K562 (cell line): ENCODE results near the gene SLC29A2. TPM values are rescaled to one million over a fixed set of nuclear protein-coding genes. Genes with fewer than 3 reads are reported as not detected.

ENCODE experiments used
- POLR3A ChIP-seq: IDR thresholded peaks from 2 replicates; pipeline ENCODE4 v1.6.1; 2011; ENCODE audit warnings: borderline replicate concordance, mild to moderate bottlenecking, moderate library complexity; ENCODE audit not compliant: insufficient read length, insufficient read depth; ENCODE audit errors: extremely low read depth
- RBM39 ChIP-seq: fragments of 200-400 bp; formaldehyde crosslinking; optimal IDR thresholded peaks from 2 replicates; pipeline ENCODE3; 2018; ENCODE audit warnings: low read depth, low read length
- SIN3A ChIP-seq, 2 experiments: fragments of 150-350 bp in 1 of 2; IDR thresholded peaks; 2 replicates each; pipeline ENCODE4 v1.6.1; 2011 to 2016; ENCODE audit warnings: borderline replicate concordance in 2 of 2, low read depth in 2 of 2, low read length in 2 of 2, mild to moderate bottlenecking in 2 of 2, moderate library complexity in 2 of 2; ENCODE audit not compliant: control insufficient read depth in 1 of 2
- STAG1 ChIP-seq: sonication (generic); formaldehyde crosslinking; IDR thresholded peaks from 2 replicates; pipeline ENCODE4 v1.5.0; 2020; ENCODE audit warnings: missing genetic modification reagents, borderline replicate concordance
- ZNF197 ChIP-seq: fragments of 200-800 bp; sonication (Bioruptor generic); IDR thresholded peaks from 2 replicates; pipeline ENCODE4 v1.6.1; 2016; ENCODE audit warnings: low read depth, missing genetic modification characterization, missing compliant biosample characterization
- ZNF217 ChIP-seq: sonication (generic); formaldehyde crosslinking; IDR thresholded peaks from 2 replicates; pipeline ENCODE4 v1.8.0; 2022; ENCODE audit warnings: mild to moderate bottlenecking, missing genetic modification reagents
- ZNF695 ChIP-seq: fragments of 450-650 bp; formaldehyde crosslinking; IDR thresholded peaks from 2 replicates; pipeline ENCODE4 v1.4.0; 2020; ENCODE audit warnings: mild to moderate bottlenecking, moderate library complexity
- ZNF76 ChIP-seq: fragments of 250-450 bp; sonication (Bioruptor Pico); IDR thresholded peaks from 2 replicates; pipeline ENCODE4 v1.4.0; 2020; ENCODE audit warnings: mild to moderate bottlenecking, moderate library complexity, borderline replicate concordance
- polyA plus RNA-seq, 8 experiments: library from polyadenylated mRNA; depleted of rRNA in 4 of 8; stranded (reverse) in 5 of 8; unstranded in 3 of 8; fragments of >200 nt; fragmentation: Nextera tagmentation in 2 of 8; fragmentation: Illumina TruSeq in 1 of 8; extraction: Ambion mirVana in 2 of 8; extraction: Trizol in 1 of 8; gene quantifications; 2 replicates each; pipeline versions ENCODE4 v1.2.1 to v1.2.3, GENCODE V29; 2011 to 2014; ENCODE audit warnings: inconsistent platforms in 1 of 8, missing spikeins in 1 of 8
- total RNA-seq, 7 experiments: library from RNA; depleted of rRNA in 6 of 7; stranded (reverse); fragments of >200 nt in 6 of 7; fragmentation: Illumina TruSeq in 2 of 7; extraction: Trizol in 2 of 7; gene quantifications; 2 replicates each; pipeline versions ENCODE4 v1.2.1 to v1.2.3, GENCODE V29; 2011 to 2021; ENCODE audit warnings: low replicate concordance in 1 of 7
- TF ChIP-seq, protein P1 (sequence below), 2 experiments: fragments of 150-350 bp in 1 of 2; IDR thresholded peaks; 2 replicates each; pipeline ENCODE4 v1.6.1; 2012 to 2016; ENCODE audit warnings: low read depth in 2 of 2, low read length in 2 of 2, mild to moderate bottlenecking in 1 of 2, moderate library complexity in 1 of 2
- TF ChIP-seq, protein P2 (sequence below): fragments of 250-450 bp; sonication (Bioruptor Pico); IDR thresholded peaks from 2 replicates; pipeline ENCODE4 v1.8.0; 2021; ENCODE audit warnings: moderate library complexity, mild to moderate bottlenecking, inconsistent platforms
- TF ChIP-seq, protein P3 (sequence below): fragments of 250-450 bp; sonication (Bioruptor Pico); IDR thresholded peaks from 2 replicates; pipeline ENCODE4 v1.4.0; 2020
- TF ChIP-seq, protein P4 (sequence below): IDR thresholded peaks from 2 replicates; pipeline ENCODE4 v1.6.1; 2016; ENCODE audit warnings: missing genetic modification characterization, missing compliant biosample characterization

Gene SLC29A2
- total and polyA plus RNA-seq, 9 of the 15 experiments (the other 6 are each of a cell fraction or from before 2014, with no cell fraction given) = 2.4 to 48.6 (median 14.2) TPM

DNA sequence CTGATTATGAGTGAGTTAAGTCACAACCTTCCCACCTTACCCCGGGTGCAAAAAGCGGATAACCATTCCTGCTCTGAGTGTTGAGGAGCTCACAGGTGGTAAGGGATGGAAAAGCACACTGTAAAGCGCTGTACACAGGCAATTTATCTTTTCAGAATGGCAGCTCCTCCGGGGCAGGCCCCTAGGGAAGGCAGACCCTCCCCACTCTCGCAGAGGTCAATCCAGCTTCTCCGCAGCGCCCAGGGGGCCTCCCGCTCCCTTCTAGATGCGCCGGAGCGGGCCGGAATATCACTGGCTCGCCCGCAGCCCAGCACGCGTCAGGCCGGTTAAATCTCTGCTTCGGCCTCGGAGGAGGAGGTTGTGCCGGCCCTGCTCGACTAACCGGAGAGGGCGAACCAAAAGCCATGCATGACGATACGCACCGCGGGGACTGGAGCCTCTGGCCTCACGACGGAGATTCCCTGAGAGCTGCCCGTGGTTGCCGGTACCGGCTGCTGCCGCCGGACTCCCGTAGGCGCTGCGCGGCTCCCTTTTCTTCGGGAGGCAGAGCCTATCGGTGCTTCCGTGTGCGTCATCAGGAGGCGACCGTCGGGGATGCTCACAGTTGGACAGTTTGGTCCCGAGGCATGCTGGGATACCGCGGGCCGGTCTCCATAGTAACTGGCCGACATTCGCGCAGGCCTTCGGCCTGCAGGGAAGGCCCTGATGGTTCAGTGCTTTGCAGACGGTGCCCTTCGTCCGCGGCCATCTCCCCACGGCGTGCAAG is 26.8 kb downstream of the SLC29A2 start, which contains the start of gene BRMS1 (continued):
- TF ChIP-seq, protein P1, sequence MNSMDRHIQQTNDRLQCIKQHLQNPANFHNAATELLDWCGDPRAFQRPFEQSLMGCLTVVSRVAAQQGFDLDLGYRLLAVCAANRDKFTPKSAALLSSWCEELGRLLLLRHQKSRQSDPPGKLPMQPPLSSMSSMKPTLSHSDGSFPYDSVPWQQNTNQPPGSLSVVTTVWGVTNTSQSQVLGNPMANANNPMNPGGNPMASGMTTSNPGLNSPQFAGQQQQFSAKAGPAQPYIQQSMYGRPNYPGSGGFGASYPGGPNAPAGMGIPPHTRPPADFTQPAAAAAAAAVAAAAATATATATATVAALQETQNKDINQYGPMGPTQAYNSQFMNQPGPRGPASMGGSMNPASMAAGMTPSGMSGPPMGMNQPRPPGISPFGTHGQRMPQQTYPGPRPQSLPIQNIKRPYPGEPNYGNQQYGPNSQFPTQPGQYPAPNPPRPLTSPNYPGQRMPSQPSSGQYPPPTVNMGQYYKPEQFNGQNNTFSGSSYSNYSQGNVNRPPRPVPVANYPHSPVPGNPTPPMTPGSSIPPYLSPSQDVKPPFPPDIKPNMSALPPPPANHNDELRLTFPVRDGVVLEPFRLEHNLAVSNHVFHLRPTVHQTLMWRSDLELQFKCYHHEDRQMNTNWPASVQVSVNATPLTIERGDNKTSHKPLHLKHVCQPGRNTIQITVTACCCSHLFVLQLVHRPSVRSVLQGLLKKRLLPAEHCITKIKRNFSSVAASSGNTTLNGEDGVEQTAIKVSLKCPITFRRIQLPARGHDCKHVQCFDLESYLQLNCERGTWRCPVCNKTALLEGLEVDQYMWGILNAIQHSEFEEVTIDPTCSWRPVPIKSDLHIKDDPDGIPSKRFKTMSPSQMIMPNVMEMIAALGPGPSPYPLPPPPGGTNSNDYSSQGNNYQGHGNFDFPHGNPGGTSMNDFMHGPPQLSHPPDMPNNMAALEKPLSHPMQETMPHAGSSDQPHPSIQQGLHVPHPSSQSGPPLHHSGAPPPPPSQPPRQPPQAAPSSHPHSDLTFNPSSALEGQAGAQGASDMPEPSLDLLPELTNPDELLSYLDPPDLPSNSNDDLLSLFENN (IDR thresholded peaks at IDR 0.05; ENCODE audit: low read depth in 2 of 2, low read length in 2 of 2) = no peak
- TF ChIP-seq, protein P2, sequence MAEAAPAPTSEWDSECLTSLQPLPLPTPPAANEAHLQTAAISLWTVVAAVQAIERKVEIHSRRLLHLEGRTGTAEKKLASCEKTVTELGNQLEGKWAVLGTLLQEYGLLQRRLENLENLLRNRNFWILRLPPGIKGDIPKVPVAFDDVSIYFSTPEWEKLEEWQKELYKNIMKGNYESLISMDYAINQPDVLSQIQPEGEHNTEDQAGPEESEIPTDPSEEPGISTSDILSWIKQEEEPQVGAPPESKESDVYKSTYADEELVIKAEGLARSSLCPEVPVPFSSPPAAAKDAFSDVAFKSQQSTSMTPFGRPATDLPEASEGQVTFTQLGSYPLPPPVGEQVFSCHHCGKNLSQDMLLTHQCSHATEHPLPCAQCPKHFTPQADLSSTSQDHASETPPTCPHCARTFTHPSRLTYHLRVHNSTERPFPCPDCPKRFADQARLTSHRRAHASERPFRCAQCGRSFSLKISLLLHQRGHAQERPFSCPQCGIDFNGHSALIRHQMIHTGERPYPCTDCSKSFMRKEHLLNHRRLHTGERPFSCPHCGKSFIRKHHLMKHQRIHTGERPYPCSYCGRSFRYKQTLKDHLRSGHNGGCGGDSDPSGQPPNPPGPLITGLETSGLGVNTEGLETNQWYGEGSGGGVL (CRISPR knock-in tag) = no peak
- TF ChIP-seq ZNF197 (CRISPR knock-in tag) = 0 out of 2 replicates have a peak, but pooled peaks have one; percentile 36
- TF ChIP-seq, protein P3, sequence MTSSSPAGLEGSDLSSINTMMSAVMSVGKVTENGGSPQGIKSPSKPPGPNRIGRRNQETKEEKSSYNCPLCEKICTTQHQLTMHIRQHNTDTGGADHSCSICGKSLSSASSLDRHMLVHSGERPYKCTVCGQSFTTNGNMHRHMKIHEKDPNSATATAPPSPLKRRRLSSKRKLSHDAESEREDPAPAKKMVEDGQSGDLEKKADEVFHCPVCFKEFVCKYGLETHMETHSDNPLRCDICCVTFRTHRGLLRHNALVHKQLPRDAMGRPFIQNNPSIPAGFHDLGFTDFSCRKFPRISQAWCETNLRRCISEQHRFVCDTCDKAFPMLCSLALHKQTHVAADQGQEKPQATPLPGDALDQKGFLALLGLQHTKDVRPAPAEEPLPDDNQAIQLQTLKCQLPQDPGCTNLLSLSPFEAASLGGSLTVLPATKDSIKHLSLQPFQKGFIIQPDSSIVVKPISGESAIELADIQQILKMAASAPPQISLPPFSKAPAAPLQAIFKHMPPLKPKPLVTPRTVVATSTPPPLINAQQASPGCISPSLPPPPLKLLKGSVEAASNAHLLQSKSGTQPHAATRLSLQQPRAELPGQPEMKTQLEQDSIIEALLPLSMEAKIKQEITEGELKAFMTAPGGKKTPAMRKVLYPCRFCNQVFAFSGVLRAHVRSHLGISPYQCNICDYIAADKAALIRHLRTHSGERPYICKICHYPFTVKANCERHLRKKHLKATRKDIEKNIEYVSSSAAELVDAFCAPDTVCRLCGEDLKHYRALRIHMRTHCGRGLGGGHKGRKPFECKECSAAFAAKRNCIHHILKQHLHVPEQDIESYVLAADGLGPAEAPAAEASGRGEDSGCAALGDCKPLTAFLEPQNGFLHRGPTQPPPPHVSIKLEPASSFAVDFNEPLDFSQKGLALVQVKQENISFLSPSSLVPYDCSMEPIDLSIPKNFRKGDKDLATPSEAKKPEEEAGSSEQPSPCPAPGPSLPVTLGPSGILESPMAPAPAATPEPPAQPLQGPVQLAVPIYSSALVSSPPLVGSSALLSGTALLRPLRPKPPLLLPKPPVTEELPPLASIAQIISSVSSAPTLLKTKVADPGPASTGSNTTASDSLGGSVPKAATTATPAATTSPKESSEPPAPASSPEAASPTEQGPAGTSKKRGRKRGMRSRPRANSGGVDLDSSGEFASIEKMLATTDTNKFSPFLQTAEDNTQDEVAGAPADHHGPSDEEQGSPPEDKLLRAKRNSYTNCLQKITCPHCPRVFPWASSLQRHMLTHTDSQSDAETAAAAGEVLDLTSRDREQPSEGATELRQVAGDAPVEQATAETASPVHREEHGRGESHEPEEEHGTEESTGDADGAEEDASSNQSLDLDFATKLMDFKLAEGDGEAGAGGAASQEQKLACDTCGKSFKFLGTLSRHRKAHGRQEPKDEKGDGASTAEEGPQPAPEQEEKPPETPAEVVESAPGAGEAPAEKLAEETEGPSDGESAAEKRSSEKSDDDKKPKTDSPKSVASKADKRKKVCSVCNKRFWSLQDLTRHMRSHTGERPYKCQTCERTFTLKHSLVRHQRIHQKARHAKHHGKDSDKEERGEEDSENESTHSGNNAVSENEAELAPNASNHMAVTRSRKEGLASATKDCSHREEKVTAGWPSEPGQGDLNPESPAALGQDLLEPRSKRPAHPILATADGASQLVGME (CRISPR knock-in tag) = peak; percentile 57
- peak; percentile 94 to 99 for TF ChIP-seq SIN3A (IDR thresholded peaks at IDR 0.05; ENCODE audit: borderline replicate concordance in 2 of 2, control insufficient read depth in 1 of 2, low read depth in 2 of 2, low read length in 2 of 2)
- no peak for TF ChIP-seq ZNF217 (CRISPR knock-in tag)
- TF ChIP-seq, protein P4, sequence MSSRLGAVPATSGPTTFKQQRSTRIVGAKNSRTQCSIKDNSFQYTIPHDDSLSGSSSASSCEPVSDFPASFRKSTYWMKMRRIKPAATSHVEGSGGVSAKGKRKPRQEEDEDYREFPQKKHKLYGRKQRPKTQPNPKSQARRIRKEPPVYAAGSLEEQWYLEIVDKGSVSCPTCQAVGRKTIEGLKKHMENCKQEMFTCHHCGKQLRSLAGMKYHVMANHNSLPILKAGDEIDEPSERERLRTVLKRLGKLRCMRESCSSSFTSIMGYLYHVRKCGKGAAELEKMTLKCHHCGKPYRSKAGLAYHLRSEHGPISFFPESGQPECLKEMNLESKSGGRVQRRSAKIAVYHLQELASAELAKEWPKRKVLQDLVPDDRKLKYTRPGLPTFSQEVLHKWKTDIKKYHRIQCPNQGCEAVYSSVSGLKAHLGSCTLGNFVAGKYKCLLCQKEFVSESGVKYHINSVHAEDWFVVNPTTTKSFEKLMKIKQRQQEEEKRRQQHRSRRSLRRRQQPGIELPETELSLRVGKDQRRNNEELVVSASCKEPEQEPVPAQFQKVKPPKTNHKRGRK (tag) = no peak
- TF ChIP-seq RBM39 = no peak
- TF ChIP-seq ZNF695 (CRISPR knock-in tag) = no peak
- no peak for TF ChIP-seq POLR3A
- TF ChIP-seq ZNF76 (CRISPR knock-in tag) = no peak
- TF ChIP-seq STAG1 (CRISPR knock-in tag) = no peak
